Measurements from ENCODE around the gene MCRS1. TPM values are rescaled to one million over a fixed set of nuclear protein-coding genes. Genes with fewer than 3 reads are reported as not detected.

MCRS1 gene
- total RNA-seq, 1 experiment from 2014 or later: 88.6 TPM

GRCh38 chr12:49531745-49532144, 36.2 kb downstream of the MCRS1 start:
- Histone ChIP-seq H3K36me3 (ENCODE audit: control insufficient read depth, insufficient read depth, low read length) (peaks cover 5% of the 10 kb centered on the region; the same call in 1 of the 2 replicates), H3K27me3 (ENCODE audit: control insufficient read depth, insufficient read depth, low read length) (no peaks in the 10 kb centered on the region), H3K4me1 (ENCODE audit: control insufficient read depth, insufficient read depth, low read length) (peaks cover 3% of the 10 kb centered on the region; the same call in 1 of the 2 replicates), H3K27ac (ENCODE audit: low read length) (no peak overlapping the region), H3K4me3 (ENCODE audit: low read depth in 2 of 2, low read length in 2 of 2) (no peak overlapping the region), H3K9me3 (ENCODE audit: control insufficient read depth, insufficient read depth, low read depth, low read length) (no peaks in the 10 kb centered on the region)
- ChIA-PET CTCF (no interaction called here), POLR2A (interaction anchor here (0.6 kb wide), 1 partner anchor 1349 kb away, joined by 3 read pairs; no protein-coding TSS in a partner anchor)
- no peak for DNase-seq (ENCODE audit: low read depth, low spot score)
- TF ChIP-seq CTCF (IDR thresholded peaks at IDR 0.05): no peak
- intact Hi-C loops (cut with micrococcal nuclease; ENCODE audit: unreplicated experiment): no loop called here
- ATAC-seq: no peak
- no TSS peak for BruUV-seq (replicated peaks)
- in situ Hi-C loops (cut with HindIII; ENCODE audit: low pct_unique_long_range_greater_than_20kb, low sequenced_read_pairs): no loop called here

GRCh38 chr12:49529414-49529813, 38.5 kb downstream of the MCRS1 start:
- Histone ChIP-seq H3K9me3 (ENCODE audit: control insufficient read depth, insufficient read depth, low read depth, low read length) (no peaks in the 10 kb centered on the region), H3K27me3 (ENCODE audit: control insufficient read depth, insufficient read depth, low read length) (no peaks in the 10 kb centered on the region), H3K36me3 (ENCODE audit: control insufficient read depth, insufficient read depth, low read length) (peaks cover 16% of the 10 kb centered on the region; the same call in 1 of the 2 replicates), H3K27ac (ENCODE audit: low read length) (no peak overlapping the region), H3K4me1 (ENCODE audit: control insufficient read depth, insufficient read depth, low read length) (no peaks in the 10 kb centered on the region), H3K4me3 (ENCODE audit: low read depth in 2 of 2, low read length in 2 of 2) (no peak overlapping the region)
- no peak for ATAC-seq
- in situ Hi-C loops (cut with HindIII; ENCODE audit: low pct_unique_long_range_greater_than_20kb, low sequenced_read_pairs) (no loop called here), intact Hi-C loops (cut with micrococcal nuclease; ENCODE audit: unreplicated experiment) (no loop called here)
- no TSS peak for BruUV-seq (replicated peaks)
- POLR2A ChIA-PET: no interaction called here
- no peak for DNase-seq (ENCODE audit: low read depth, low spot score)
- CTCF ChIA-PET: interaction anchor here (0.7 kb wide), 1 partner anchor 182 kb away, joined by 5 read pairs; no protein-coding TSS in a partner anchor
- no peak for TF ChIP-seq SIN3A (IDR thresholded peaks at IDR 0.05; ENCODE audit: borderline replicate concordance, insufficient read depth, low read depth, low read length)
- no peak for TF ChIP-seq REST (IDR thresholded peaks at IDR 0.05; ENCODE audit: insufficient read depth in 1 of 2, low read depth in 2 of 2, low read length in 1 of 2)
- TF ChIP-seq CTCF (IDR thresholded peaks at IDR 0.05): no peak
- no peak for TF ChIP-seq TCF7L2 (IDR thresholded peaks at IDR 0.05; ENCODE audit: low read depth, low read length)
- no peak for TF ChIP-seq POLR2AphosphoS5 (IDR thresholded peaks at IDR 0.05; ENCODE audit: low read depth, low read length)
